ENCODE data around the gene TJP2.

DNA sequence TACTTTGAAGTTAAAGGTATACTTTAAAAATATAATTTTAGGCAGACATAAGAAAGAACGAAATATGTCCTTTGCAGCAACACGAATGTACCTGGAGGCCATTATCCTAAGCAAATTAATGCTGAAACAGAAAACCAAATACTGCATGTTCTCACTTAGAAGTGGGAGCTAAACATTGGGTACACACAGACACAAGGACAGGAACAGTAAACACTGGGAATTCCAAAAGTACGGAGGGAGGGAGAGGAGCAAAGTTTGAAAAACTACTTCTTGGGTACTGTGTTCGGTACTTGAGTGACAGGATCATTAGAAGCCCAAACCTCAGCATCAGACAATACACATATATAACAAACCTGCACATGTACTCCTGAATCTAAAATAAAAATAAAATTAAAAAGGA, 40.9 kb downstream of the TJP2 start:
- TF ChIP-seq EZH2phosphoT487 (IDR thresholded peaks at IDR 0.05) = no peak
- TF ChIP-seq, protein P1, sequence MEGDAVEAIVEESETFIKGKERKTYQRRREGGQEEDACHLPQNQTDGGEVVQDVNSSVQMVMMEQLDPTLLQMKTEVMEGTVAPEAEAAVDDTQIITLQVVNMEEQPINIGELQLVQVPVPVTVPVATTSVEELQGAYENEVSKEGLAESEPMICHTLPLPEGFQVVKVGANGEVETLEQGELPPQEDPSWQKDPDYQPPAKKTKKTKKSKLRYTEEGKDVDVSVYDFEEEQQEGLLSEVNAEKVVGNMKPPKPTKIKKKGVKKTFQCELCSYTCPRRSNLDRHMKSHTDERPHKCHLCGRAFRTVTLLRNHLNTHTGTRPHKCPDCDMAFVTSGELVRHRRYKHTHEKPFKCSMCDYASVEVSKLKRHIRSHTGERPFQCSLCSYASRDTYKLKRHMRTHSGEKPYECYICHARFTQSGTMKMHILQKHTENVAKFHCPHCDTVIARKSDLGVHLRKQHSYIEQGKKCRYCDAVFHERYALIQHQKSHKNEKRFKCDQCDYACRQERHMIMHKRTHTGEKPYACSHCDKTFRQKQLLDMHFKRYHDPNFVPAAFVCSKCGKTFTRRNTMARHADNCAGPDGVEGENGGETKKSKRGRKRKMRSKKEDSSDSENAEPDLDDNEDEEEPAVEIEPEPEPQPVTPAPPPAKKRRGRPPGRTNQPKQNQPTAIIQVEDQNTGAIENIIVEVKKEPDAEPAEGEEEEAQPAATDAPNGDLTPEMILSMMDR (IDR thresholded peaks at IDR 0.05) = no peak

Data from neural progenitor cell (in vitro differentiated cells).